Hepatocyte (in vitro differentiated cells): Measurements from ENCODE around the gene HSD17B14. TPM values are rescaled to one million over a fixed set of nuclear protein-coding genes. Genes with fewer than 3 reads are reported as not detected.

Experiments
- DNase-seq: peaks from one replicate; pipeline ENCODE4 v3.0.0-alpha.2; 2016; ENCODE audit warnings: low spot score
- H2AFZ ChIP-seq: fragments of 200-600 bp; sonication (generic); 2 replicates; pipeline ENCODE4 v1.6.0; 2016; ENCODE audit warnings: antibody characterized with exemption, mild to moderate bottlenecking
- H3K27ac ChIP-seq: fragments of 200-600 bp; sonication (generic); 2 replicates; pipeline ENCODE4 v1.5.1; 2016; ENCODE audit warnings: mild to moderate bottlenecking
- H3K27me3 ChIP-seq: fragments of 200-600 bp; sonication (generic); 2 replicates; pipeline ENCODE4 v1.6.1; 2016
- H3K36me3 ChIP-seq: fragments of 200-600 bp; sonication (generic); replicated peaks from 2 replicates; pipeline ENCODE4 v1.5.1; 2016; ENCODE audit warnings: low read depth; ENCODE audit not compliant: insufficient read depth
- H3K4me1 ChIP-seq: fragments of 200-600 bp; sonication (generic); 2 replicates; pipeline ENCODE4 v1.5.1; 2016; ENCODE audit warnings: mild to moderate bottlenecking, moderate library complexity; ENCODE audit not compliant: insufficient read depth
- H3K4me2 ChIP-seq: fragments of 200-600 bp; sonication (generic); 2 replicates; pipeline ENCODE4 v1.6.0; 2016
- H3K4me3 ChIP-seq: fragments of 200-600 bp; sonication (generic); 2 replicates; pipeline ENCODE4 v1.5.1; 2016; ENCODE audit warnings: mild to moderate bottlenecking
- H3K79me2 ChIP-seq: fragments of 200-600 bp; sonication (generic); 2 replicates; pipeline ENCODE4 v1.6.0; 2017; ENCODE audit warnings: mild to moderate bottlenecking
- H3K9me2 ChIP-seq: fragments of 200-600 bp; sonication (generic); replicated peaks from 2 replicates; pipeline ENCODE4 v1.6.0; 2017; ENCODE audit warnings: mild to moderate bottlenecking; ENCODE audit not compliant: insufficient read depth
- H3K9me3 ChIP-seq: fragments of 200-600 bp; sonication (generic); 2 replicates; pipeline ENCODE4 v1.5.1; 2016; ENCODE audit warnings: low read depth, mild to moderate bottlenecking
- H4K20me1 ChIP-seq: fragments of 200-600 bp; sonication (generic); 2 replicates; pipeline ENCODE4 v1.6.0; 2016; ENCODE audit warnings: mild to moderate bottlenecking; ENCODE audit not compliant: insufficient read depth, poor library complexity, severe bottlenecking
- CTCF ChIP-seq: fragments of 200-600 bp; sonication (generic); IDR thresholded peaks from 2 replicates; pipeline ENCODE4 v1.5.1; 2016; ENCODE audit warnings: antibody characterized with exemption, mild to moderate bottlenecking; ENCODE audit not compliant: poor library complexity
- EZH2 ChIP-seq: fragments of 200-600 bp; sonication (generic); IDR thresholded peaks from 2 replicates; pipeline ENCODE4 v1.6.1; 2016; ENCODE audit warnings: antibody characterized with exemption, mild to moderate bottlenecking, borderline replicate concordance
- EZH2phosphoT487 ChIP-seq: fragments of 200-600 bp; sonication (generic); IDR thresholded peaks from one replicate; pipeline ENCODE4 v1.6.1; 2018; ENCODE audit warnings: antibody characterized with exemption, mild to moderate bottlenecking, low read depth, moderate library complexity; ENCODE audit not compliant: unreplicated experiment, severe bottlenecking
- WGBS: methylation state at CpG from one replicate; pipeline ENCODE4 v1.1.6; 2016; ENCODE audit warnings: low lambda C conversion rate; ENCODE audit errors: missing lambda C conversion rate; 5-methylcytosine and 5-hydroxymethylcytosine counted together
- polyA plus RNA-seq: library from polyadenylated mRNA; unstranded; fragments of >200 nt; fragmentation: Nextera tagmentation; extraction: Ambion mirVana; gene quantifications from 2 replicates; pipeline ENCODE4 v1.2.1, GENCODE V29; 2016
- total RNA-seq: library from RNA; depleted of rRNA; stranded (reverse); fragments of >200 nt; gene quantifications from 2 replicates; pipeline ENCODE4 v1.2.3, GENCODE V29; 2014

Gene HSD17B14
- total and polyA plus RNA-seq, 2 experiments from 2014 or later = 64.1 to 91.9 TPM

GRCh38 chr19:48814895-48815294 is 21.4 kb downstream of the HSD17B14 start:
- no peak overlapping the region for H3K27ac ChIP-seq
- TF ChIP-seq EZH2 (no peak), CTCF (no peak), EZH2phosphoT487 (no peak)

DNA sequence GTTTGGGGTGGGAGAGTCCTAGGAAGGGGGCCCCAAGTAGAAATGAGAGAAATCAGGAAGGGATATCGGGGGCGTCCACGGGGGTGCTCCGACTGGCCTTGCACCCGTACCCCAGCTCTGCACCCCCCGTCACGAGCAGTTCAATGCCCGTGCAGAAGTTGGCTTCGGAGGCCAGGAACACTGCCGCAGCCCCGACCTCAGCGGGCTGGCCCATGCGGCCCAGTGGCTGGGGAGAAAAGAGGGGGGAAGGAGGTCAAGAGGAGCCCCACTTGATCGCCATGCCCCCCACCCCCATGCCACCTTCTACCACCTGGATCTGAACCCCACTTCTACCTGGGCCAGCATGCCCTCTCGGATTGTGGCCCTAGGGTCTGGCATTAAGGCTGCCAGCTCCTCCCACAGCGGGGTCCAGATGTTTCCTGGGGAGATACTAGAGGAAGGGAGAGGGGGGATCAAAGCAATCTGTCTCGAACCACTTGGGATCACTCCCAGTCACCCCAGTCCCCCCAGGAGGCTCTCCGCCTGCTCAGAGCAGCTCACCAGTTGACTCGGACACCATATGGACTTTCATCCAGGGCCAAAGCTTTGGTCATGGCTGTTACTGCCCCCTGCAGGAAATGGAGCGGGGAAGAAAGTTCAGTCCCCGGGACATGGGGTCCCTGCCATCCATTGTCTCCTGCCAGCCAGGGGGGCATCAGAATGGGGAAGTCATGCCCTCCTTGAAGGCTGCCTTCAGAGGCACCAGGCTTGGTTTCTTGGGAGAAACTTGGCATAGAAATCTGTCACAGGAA is 23.0 kb downstream of the HSD17B14 start:
- peak; percentile 8 for TF ChIP-seq CTCF
- no peak for TF ChIP-seq EZH2phosphoT487
- TF ChIP-seq EZH2 = no peak
- Histone ChIP-seq H3K27ac (peak overlapping the region; percentile 87), H2AFZ (no peak overlapping the region), H3K27me3 (no peaks in the 10 kb centered on the region), H3K36me3 (no peaks in the 10 kb centered on the region), H3K4me3 (no peak overlapping the region), H3K4me1 (peaks cover 20% of the 10 kb centered on the region), H3K79me2 (peaks cover 4% of the 10 kb centered on the region), H3K4me2 (peak overlapping the region; percentile 81), H3K9me2 (no peaks in the 10 kb centered on the region), H3K9me3 (no peaks in the 10 kb centered on the region), H4K20me1 (no peaks in the 10 kb centered on the region)
- WGBS = 95% methylated on average over 20 of the region's 21 CpGs
- peak; percentile 22 for DNase-seq

More at GRCh38 chr19:48814895-48815294, 21.4 kb downstream of the HSD17B14 start:
- Histone ChIP-seq H3K9me3 (no peaks in the 10 kb centered on the region), H3K4me1 (peaks cover 30% of the 10 kb centered on the region), H3K9me2 (no peaks in the 10 kb centered on the region), H3K79me2 (no peaks in the 10 kb centered on the region), H3K4me2 (no peak overlapping the region), H3K27me3 (no peaks in the 10 kb centered on the region), H3K36me3 (no peaks in the 10 kb centered on the region), H4K20me1 (no peaks in the 10 kb centered on the region), H3K4me3 (no peak overlapping the region), H2AFZ (no peak overlapping the region)
- 87% methylated on average over 6 of the region's 6 CpGs for WGBS
- no peak for DNase-seq

GRCh38 chr19:48812094-48812929 is 24.0 kb downstream of the HSD17B14 start:
- WGBS = 6% methylated on average over 25 of the region's 39 CpGs
- Histone ChIP-seq H3K27ac (peak overlapping the region; percentile 87), H2AFZ (peak overlapping the region; percentile 23)

More at GRCh38 chr19:48812094-48812929, 24.0 kb downstream of the HSD17B14 start:
- Histone ChIP-seq H3K36me3 (no peaks in the 10 kb centered on the region), H3K9me2 (no peaks in the 10 kb centered on the region), H3K79me2 (peaks cover 6% of the 10 kb centered on the region), H3K9me3 (no peaks in the 10 kb centered on the region), H4K20me1 (no peaks in the 10 kb centered on the region), H3K4me1 (peaks cover 26% of the 10 kb centered on the region), H3K4me2 (peak overlapping the region; percentile 81), H3K27me3 (no peaks in the 10 kb centered on the region), H3K4me3 (no peak overlapping the region)
- peak; percentile 93 for DNase-seq
- no peak for TF ChIP-seq EZH2phosphoT487
- TF ChIP-seq CTCF = no peak
- TF ChIP-seq EZH2 = no peak
